ENCODE results near the gene RIC3.

The RIC3 gene

DNA sequence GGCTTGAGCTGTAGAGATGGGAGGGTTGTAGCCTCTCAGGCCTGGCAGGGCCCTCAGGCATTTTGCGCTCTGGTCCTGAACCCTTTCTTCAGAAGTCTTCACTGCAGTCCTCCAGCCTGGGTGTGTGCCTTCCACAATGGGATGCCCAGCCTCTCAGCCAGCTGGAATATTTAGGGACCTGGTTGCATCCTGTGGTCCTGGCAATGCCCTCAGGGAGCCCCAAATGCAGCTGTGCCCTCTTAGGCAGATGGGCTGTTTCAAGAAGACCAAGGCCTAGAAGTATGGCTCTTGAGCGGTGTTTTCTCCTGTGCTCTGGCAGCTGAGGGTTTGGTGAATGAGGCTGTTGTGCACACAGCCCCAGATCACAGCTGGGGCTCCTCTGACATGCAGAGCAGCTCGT is 81.1 kb downstream of the RIC3 start:
- CTCF ChIA-PET = interaction anchor here (0.6 to 2.5 kb wide), 3 partner anchors 54 to 101 kb away, joined by 3 to 20 read pairs (median 3); partner anchors contain the start of gene EIF3F
- POLR2A ChIA-PET = no interaction called here
- TF ChIP-seq FOXM1 (IDR thresholded peaks at IDR 0.05; ENCODE audit: borderline replicate concordance) (no peak), ELF4 (IDR thresholded peaks at IDR 0.05) (no peak), TARDBP (IDR thresholded peaks at IDR 0.05) (no peak), CTBP1 (IDR thresholded peaks at IDR 0.05; ENCODE audit: borderline replicate concordance) (no peak), ARNT (IDR thresholded peaks at IDR 0.05) (no peak), SUZ12 (IDR thresholded peaks at IDR 0.05) (no peak), FOXA1 (IDR thresholded peaks at IDR 0.05) (no peak), LEF1 (IDR thresholded peaks at IDR 0.05; ENCODE audit: borderline replicate concordance) (no peak), SP1 (IDR thresholded peaks at IDR 0.05) (no peak), BHLHE40 (IDR thresholded peaks at IDR 0.05; ENCODE audit: borderline replicate concordance) (no peak), FOXK2 (IDR thresholded peaks at IDR 0.05) (no peak), NFRKB (IDR thresholded peaks at IDR 0.05) (no peak), L3MBTL2 (conservative IDR thresholded peaks at IDR 0.05) (no peak), ZNF384 (IDR thresholded peaks at IDR 0.05) (no peak), HDGF (IDR thresholded peaks at IDR 0.05; ENCODE audit: borderline replicate concordance) (no peak)
- no peak for DNase-seq (ENCODE audit: extremely low spot score)

DNA sequence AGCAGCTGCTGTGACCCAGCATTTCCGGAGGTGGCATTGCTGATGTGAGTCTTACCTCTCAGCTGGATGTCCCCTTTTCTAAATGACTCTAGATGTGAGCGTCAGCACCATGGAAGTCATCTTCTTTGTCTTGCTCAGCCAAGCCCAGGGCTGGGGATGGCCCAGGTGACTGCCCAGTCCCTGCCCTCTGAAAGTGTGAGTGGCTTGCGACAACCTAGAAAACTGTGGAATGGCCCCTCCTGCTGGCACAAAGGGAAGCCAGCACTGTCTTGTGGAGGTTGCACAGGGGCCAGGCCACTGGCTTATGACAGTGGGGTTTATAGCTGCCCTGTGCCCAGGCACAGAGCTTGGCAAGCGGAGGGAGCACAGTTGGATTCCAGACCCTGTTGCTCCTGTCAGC is 81.6 kb downstream of the RIC3 start:
- ChIA-PET CTCF (interaction anchor here (0.9 to 2.5 kb wide), 3 partner anchors 54 to 81 kb away, joined by 3 to 20 read pairs (median 7); no protein-coding TSS in a partner anchor), POLR2A (no interaction called here)
- no peak for TF ChIP-seq CTBP1 (IDR thresholded peaks at IDR 0.05; ENCODE audit: borderline replicate concordance)
- no peak for TF ChIP-seq ARNT (IDR thresholded peaks at IDR 0.05)
- TF ChIP-seq NFRKB (IDR thresholded peaks at IDR 0.05) = no peak
- no peak for TF ChIP-seq ZNF384 (IDR thresholded peaks at IDR 0.05)
- TF ChIP-seq FOXA1 (IDR thresholded peaks at IDR 0.05) = no peak
- no peak for TF ChIP-seq LEF1 (IDR thresholded peaks at IDR 0.05; ENCODE audit: borderline replicate concordance)
- no peak for TF ChIP-seq L3MBTL2 (conservative IDR thresholded peaks at IDR 0.05)
- DNase-seq (ENCODE audit: extremely low spot score) = no peak

- CTCF ChIA-PET = interaction anchor here (1.9 kb wide), 1 partner anchor 80 kb away, joined by 7 read pairs; no protein-coding TSS in a partner anchor
- no peak for DNase-seq (ENCODE audit: extremely low spot score)
- POLR2A ChIA-PET = no interaction called here
- TF ChIP-seq L3MBTL2 (conservative IDR thresholded peaks at IDR 0.05) = no peak
- no peak for TF ChIP-seq BHLHE40 (IDR thresholded peaks at IDR 0.05; ENCODE audit: borderline replicate concordance)
- TF ChIP-seq, protein P1, sequence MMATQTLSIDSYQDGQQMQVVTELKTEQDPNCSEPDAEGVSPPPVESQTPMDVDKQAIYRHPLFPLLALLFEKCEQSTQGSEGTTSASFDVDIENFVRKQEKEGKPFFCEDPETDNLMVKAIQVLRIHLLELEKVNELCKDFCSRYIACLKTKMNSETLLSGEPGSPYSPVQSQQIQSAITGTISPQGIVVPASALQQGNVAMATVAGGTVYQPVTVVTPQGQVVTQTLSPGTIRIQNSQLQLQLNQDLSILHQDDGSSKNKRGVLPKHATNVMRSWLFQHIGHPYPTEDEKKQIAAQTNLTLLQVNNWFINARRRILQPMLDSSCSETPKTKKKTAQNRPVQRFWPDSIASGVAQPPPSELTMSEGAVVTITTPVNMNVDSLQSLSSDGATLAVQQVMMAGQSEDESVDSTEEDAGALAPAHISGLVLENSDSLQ (IDR thresholded peaks at IDR 0.05) = no peak
- TF ChIP-seq SP1 (IDR thresholded peaks at IDR 0.05) = no peak
- TF ChIP-seq FOXA1 (IDR thresholded peaks at IDR 0.05) = no peak
- TF ChIP-seq FOXM1 (IDR thresholded peaks at IDR 0.05; ENCODE audit: borderline replicate concordance) = no peak
Observed at GRCh38 chr11:8086571-8086970, 82.3 kb downstream of the RIC3 start.

DNA sequence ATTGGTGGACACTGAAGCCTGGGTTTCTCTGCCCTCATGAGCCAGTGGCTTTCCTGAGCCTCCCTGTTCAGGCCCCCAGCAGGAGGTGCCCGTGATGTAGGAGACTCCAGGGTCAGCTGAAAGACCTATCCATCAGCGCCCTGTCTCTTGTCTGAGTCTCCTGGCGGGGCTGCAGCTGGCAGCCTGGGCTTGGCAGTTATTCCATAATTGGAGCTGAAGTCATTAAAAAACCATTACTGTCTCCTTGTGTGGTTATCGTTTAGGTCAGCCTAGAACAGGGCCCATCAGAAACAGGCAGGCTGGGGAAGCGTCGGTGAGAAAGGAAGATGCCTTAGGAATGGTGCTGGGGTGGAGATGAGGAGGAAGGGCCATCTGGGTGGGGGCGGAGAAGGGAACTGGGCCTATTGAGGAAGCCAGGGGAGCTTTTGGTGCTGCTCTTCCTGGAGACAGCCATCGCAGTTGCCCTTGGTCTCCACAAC is 82.8 kb downstream of the RIC3 start:
- peak; percentile 34 for DNase-seq (ENCODE audit: extremely low spot score)
- POLR2A ChIA-PET = interaction anchor here (1.4 kb wide), 1 partner anchor 80 kb away, joined by 4 read pairs; no protein-coding TSS in a partner anchor
- TF ChIP-seq, protein P1 (IDR thresholded peaks at IDR 0.05) = peak; percentile 74
- TF ChIP-seq FOXM1 (IDR thresholded peaks at IDR 0.05; ENCODE audit: borderline replicate concordance) = no peak
- TF ChIP-seq SUZ12 (IDR thresholded peaks at IDR 0.05) = no peak
- no peak for TF ChIP-seq FOXA1 (IDR thresholded peaks at IDR 0.05)
- TF ChIP-seq TARDBP (IDR thresholded peaks at IDR 0.05) = no peak
- no peak for TF ChIP-seq ARNT (IDR thresholded peaks at IDR 0.05)
- CTCF ChIA-PET = interaction anchor here (0.6 to 1.9 kb wide), 2 partner anchors 35 to 80 kb away, joined by 3 to 7 read pairs; no protein-coding TSS in a partner anchor

DNA sequence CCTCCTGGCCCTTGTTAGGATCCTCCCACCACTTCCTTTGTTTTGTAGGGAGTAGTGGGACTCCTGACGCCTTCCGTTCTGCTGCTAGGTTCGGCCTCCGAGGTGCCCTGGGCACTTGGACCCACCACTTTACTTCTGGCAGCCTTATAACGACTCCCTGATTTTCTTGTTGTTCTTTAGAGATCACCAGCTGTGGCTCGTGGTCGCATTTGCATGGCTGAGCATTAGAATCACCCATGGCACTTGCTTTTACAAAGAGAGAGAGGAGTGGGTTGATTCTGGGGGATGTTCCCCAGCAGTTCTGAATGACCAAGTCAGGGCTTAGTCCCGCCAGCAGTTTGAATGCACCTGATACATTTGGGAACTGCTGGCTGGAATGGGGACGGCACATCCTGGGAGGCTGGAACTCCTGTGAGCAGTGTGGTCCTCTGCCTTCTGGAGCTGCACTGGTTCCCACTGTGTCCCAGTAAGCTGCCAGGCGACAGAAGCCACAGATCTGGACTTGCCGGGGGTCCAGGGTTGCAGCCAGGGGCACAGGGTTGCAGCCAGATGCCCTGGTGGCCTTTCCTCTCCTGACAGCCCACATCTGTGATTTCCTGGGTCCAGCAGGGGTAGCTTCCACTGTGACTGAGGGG is 83.7 kb downstream of the RIC3 start:
- POLR2A ChIA-PET = interaction anchor here (1.4 kb wide), 1 partner anchor 79 kb away, joined by 4 read pairs; no protein-coding TSS in a partner anchor
- TF ChIP-seq L3MBTL2 (conservative IDR thresholded peaks at IDR 0.05) (no peak), FOXM1 (IDR thresholded peaks at IDR 0.05; ENCODE audit: borderline replicate concordance) (no peak), SP1 (IDR thresholded peaks at IDR 0.05) (no peak), TARDBP (IDR thresholded peaks at IDR 0.05) (no peak), BHLHE40 (IDR thresholded peaks at IDR 0.05; ENCODE audit: borderline replicate concordance) (no peak), CTBP1 (IDR thresholded peaks at IDR 0.05; ENCODE audit: borderline replicate concordance) (no peak), NFRKB (IDR thresholded peaks at IDR 0.05) (no peak), FOXA1 (IDR thresholded peaks at IDR 0.05) (no peak), FOXK2 (IDR thresholded peaks at IDR 0.05) (no peak), HDGF (IDR thresholded peaks at IDR 0.05; ENCODE audit: borderline replicate concordance) (no peak), SUZ12 (IDR thresholded peaks at IDR 0.05) (no peak), ARNT (IDR thresholded peaks at IDR 0.05) (no peak), ELF4 (IDR thresholded peaks at IDR 0.05) (no peak), ZNF384 (IDR thresholded peaks at IDR 0.05) (no peak), LEF1 (IDR thresholded peaks at IDR 0.05; ENCODE audit: borderline replicate concordance) (no peak)
- TF ChIP-seq, protein P1 (IDR thresholded peaks at IDR 0.05) = no peak
- DNase-seq (ENCODE audit: extremely low spot score) = no peak
- CTCF ChIA-PET = interaction anchor here (0.6 to 1.9 kb wide), 2 partner anchors 34 to 79 kb away, joined by 3 to 7 read pairs; no protein-coding TSS in a partner anchor

DNA sequence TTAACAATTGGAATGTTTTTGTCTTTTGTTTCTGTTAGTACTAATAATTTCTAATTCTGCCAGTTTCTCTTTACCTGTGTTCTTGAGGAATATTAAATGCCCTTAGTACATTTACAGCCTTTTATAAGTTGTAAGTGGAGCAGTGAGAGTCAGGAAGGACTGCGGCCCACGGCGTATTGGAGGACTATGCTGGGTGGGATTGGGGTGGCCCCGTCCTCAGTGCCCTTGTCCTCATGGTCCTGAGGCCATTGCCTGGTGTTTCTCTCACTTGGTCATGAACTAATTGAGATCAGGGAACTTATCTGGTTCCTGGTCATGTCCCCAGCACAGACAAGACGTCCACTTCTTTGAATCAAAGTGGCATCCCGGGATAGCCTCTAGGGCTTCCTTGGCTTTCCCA is 84.5 kb downstream of the RIC3 start:
- ChIA-PET POLR2A (no interaction called here), CTCF (interaction anchor here (1.0 kb wide), 1 partner anchor 51 kb away, joined by 3 read pairs; no protein-coding TSS in a partner anchor)
- no peak for DNase-seq (ENCODE audit: extremely low spot score)
- TF ChIP-seq LEF1 (IDR thresholded peaks at IDR 0.05; ENCODE audit: borderline replicate concordance) = no peak
